B cell (primary cell): ENCODE results near the gene RBM26. TPM values are rescaled to one million over a fixed set of nuclear protein-coding genes. Genes with fewer than 3 reads are reported as not detected.

ENCODE experiments used
- ATAC-seq: fragments of 200-7000 bp; cut with Tn5 transposase; one replicate; pipeline ENCODE4 v1.10.0; 2021; ENCODE audit warnings: low read depth, mild to moderate bottlenecking, moderate number of reproducible peaks, moderate library complexity
- CTCF ChIA-PET: fragments of 350-600 bp; sonication (Branson Sonifier 250); formaldehyde crosslinking; loops from one replicate; lab custom pipeline; 2021; ENCODE audit warnings: antibody characterized with exemption, inconsistent platforms; lab: Charles Lee
- POLR2A ChIA-PET: fragments of 350-600 bp; sonication (Branson Sonifier 250); formaldehyde crosslinking; loops from one replicate; lab custom pipeline; 2021; ENCODE audit warnings: antibody characterized with exemption; lab: Charles Lee
- DNase-seq: peaks from one replicate; pipeline ENCODE4 v3.0.0; 2013
- H2AFZ ChIP-seq: 2 replicates; pipeline ENCODE4 v1.6.1; 2012; ENCODE audit warnings: mild to moderate bottlenecking, low read depth, low read length; ENCODE audit not compliant: insufficient read depth, poor library complexity, severe bottlenecking
- H3K27ac ChIP-seq, 2 donors: 1 replicate in 1 of 2; 2 replicates in 1 of 2; pipeline ENCODE4 v1.5.1; 2012 to 2013; ENCODE audit warnings: low read length in 2 of 2, mild to moderate bottlenecking in 2 of 2, moderate library complexity in 1 of 2
- H3K27me3 ChIP-seq, 4 experiments: fragments of 200-600 bp in 1 of 4; sonication (generic) in 1 of 4; replicated peaks in 1 of 4; 1 replicate in 2 of 4; 2 replicates in 2 of 4; pipeline versions ENCODE4 v1.6.1 to v1.7.0; 2013 to 2016; ENCODE audit warnings: low read length in 3 of 4, mild to moderate bottlenecking in 2 of 4, mixed read lengths in 1 of 4, moderate library complexity in 1 of 4; ENCODE audit not compliant: insufficient read depth in 4 of 4, control insufficient read depth in 3 of 4; ENCODE audit errors: control extremely low read depth in 1 of 4
- H3K36me3 ChIP-seq, 2 experiments: replicated peaks in 1 of 2; 1 replicate in 1 of 2; 2 replicates in 1 of 2; pipeline versions ENCODE4 v1.6.1 to v1.7.1; 2013; ENCODE audit warnings: low read length in 1 of 2; ENCODE audit not compliant: insufficient read depth in 2 of 2, control insufficient read depth in 1 of 2; ENCODE audit errors: control extremely low read depth in 1 of 2, extremely low read depth in 1 of 2
- H3K4me1 ChIP-seq, 2 donors: fragments of 200-600 bp in 1 of 2; sonication (generic) in 1 of 2; 1 replicate in 1 of 2; 2 replicates in 1 of 2; pipeline versions ENCODE4 v1.5.1 to v1.6.1; 2013 to 2017; ENCODE audit warnings: low read length in 2 of 2; ENCODE audit not compliant: control insufficient read depth in 2 of 2, insufficient read depth in 2 of 2
- H3K4me2 ChIP-seq: replicated peaks from 2 replicates; pipeline ENCODE3; 2012; ENCODE audit warnings: mild to moderate bottlenecking, low read depth, low read length; ENCODE audit not compliant: poor library complexity, severe bottlenecking
- H3K4me3 ChIP-seq, 5 experiments: fragments of 200-600 bp in 1 of 5; sonication (generic) in 1 of 5; 1 replicate in 3 of 5; 2 replicates in 2 of 5; pipeline versions ENCODE4 v1.5.1 to v1.7.0; 2011 to 2016; ENCODE audit warnings: low read length in 4 of 5, mild to moderate bottlenecking in 4 of 5, low read depth in 2 of 5, control low read depth in 1 of 5, moderate library complexity in 1 of 5; ENCODE audit not compliant: insufficient read depth in 1 of 5; ENCODE audit errors: control extremely low read depth in 1 of 5, extremely low read depth in 1 of 5
- H3K79me2 ChIP-seq: fragments of 200-600 bp; sonication (generic); one replicate; pipeline ENCODE4 v1.6.0; 2016; ENCODE audit warnings: low read length; ENCODE audit not compliant: control insufficient read depth, insufficient read depth
- H3K9ac ChIP-seq: fragments of 200-600 bp; sonication (generic); 2 replicates; pipeline ENCODE4 v1.6.1; 2017; ENCODE audit warnings: mild to moderate bottlenecking, low read length, moderate library complexity
- H3K9me3 ChIP-seq, 3 donors: one replicate each; pipeline versions ENCODE4 v1.6.1 to v1.7.1; 2013; ENCODE audit warnings: low read length in 2 of 3; ENCODE audit not compliant: control insufficient read depth in 2 of 3, insufficient read depth in 1 of 3; ENCODE audit errors: control extremely low read depth in 1 of 3
- H4K20me1 ChIP-seq: 2 replicates; pipeline ENCODE4 v1.6.0; 2012; ENCODE audit warnings: mild to moderate bottlenecking, low read length; ENCODE audit not compliant: insufficient read depth, control insufficient read depth, poor library complexity, severe bottlenecking
- H3K27ac Mint-ChIP-seq: one replicate; pipeline ENCODE4 v1.8.0; 2021; ENCODE audit warnings: mixed read lengths
- H3K27me3 Mint-ChIP-seq: one replicate; pipeline ENCODE4 v1.8.0; 2021; ENCODE audit warnings: mixed read lengths
- H3K4me1 Mint-ChIP-seq: one replicate; pipeline ENCODE4 v1.8.0; 2021; ENCODE audit warnings: mixed read lengths
- H3K4me3 Mint-ChIP-seq: one replicate; pipeline ENCODE4 v1.8.0; 2021; ENCODE audit warnings: mixed read lengths
- H3K9me3 Mint-ChIP-seq: one replicate; pipeline ENCODE4 v1.8.0; 2022; ENCODE audit warnings: mixed read lengths; ENCODE audit not compliant: insufficient read depth
- EZH2 ChIP-seq: IDR thresholded peaks from 2 replicates; pipeline ENCODE4 v1.6.1; 2012; ENCODE audit warnings: borderline replicate concordance, low read depth, mild to moderate bottlenecking, moderate library complexity, low read length; ENCODE audit not compliant: insufficient read depth, poor library complexity, severe bottlenecking
- WGBS: methylation state at CpG from one replicate; pipeline ENCODE4 v1.1.5; 2013; ENCODE audit warnings: missing lambda C conversion rate; ENCODE audit not compliant: insufficient coverage; 5-methylcytosine and 5-hydroxymethylcytosine counted together
- intact Hi-C: fragments of 100-400 bp; cut with micrococcal nuclease; formaldehyde crosslinking; loops from one replicate; pipeline ENCODE4 v1.10.0; 2022
- polyA plus RNA-seq: library from polyadenylated mRNA; depleted of rRNA; stranded (reverse); fragments of >200 nt; gene quantifications from 2 replicates; pipeline ENCODE4 v1.2.3, GENCODE V29; 2012
- total RNA-seq, 2 donors: library from RNA; stranded (reverse); fragments of 120-200 nt in 1 of 2; gene quantifications; 1 replicate in 1 of 2; 2 replicates in 1 of 2; pipeline versions ENCODE4 v1.2.3 to v1.2.4, GENCODE V29; 2013 to 2022
- TF ChIP-seq, protein P1 (sequence below): fragments of 200-600 bp; IDR thresholded peaks from one replicate; pipeline ENCODE4 v1.8.0; 2022; ENCODE audit warnings: antibody characterized with exemption, mild to moderate bottlenecking

RBM26 gene
- total and polyA plus RNA-seq, 2 donors (not counting 1 experiment from before 2014, with no cell fraction given) = 34.5 to 159 TPM

DNA sequence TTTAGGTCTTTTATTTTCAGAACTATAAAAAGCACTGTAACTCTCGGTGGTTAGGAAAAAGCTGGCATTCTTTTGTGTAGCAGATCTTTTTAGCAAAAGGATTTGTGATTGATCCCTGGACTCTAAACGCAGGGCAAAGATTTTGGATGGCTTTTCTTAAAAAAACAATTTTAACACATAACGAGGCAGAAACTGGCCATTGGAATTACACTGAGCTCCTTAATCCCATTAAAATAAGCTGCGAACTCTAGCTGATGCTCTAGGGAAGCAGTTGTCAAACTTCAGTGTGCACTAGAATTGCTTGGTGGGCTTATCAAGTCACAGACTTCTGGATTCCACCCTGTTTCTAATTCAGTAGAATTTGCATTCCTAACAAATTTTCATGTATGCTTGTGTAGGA lies 41.1 kb upstream of the RBM26 start:
- ChIA-PET CTCF (no interaction called here), POLR2A (no interaction called here)
- no peak overlapping the region for H3K4me3 ChIP-seq
- H3K27ac Mint-ChIP-seq = no peak overlapping the region
- ATAC-seq (no peak), DNase-seq (no peak)
- peaks cover 4 to 6% of the 10 kb centered on the region in 2 donors for H3K4me1 ChIP-seq
- H3K36me3 ChIP-seq = no peaks in the 10 kb centered on the region
- no peak overlapping the region for H3K4me2 ChIP-seq
- no peaks in the 10 kb centered on the region for H3K79me2 ChIP-seq
- H3K4me1 Mint-ChIP-seq = peaks cover 16% of the 10 kb centered on the region
- H3K9me3 ChIP-seq = peaks cover 0 to 9% (median 4%) of the 10 kb centered on the region in 3 donors
- peaks cover 2% of the 10 kb centered on the region for H3K9me3 Mint-ChIP-seq
- no peak for TF ChIP-seq EZH2
- TF ChIP-seq, protein P1, sequence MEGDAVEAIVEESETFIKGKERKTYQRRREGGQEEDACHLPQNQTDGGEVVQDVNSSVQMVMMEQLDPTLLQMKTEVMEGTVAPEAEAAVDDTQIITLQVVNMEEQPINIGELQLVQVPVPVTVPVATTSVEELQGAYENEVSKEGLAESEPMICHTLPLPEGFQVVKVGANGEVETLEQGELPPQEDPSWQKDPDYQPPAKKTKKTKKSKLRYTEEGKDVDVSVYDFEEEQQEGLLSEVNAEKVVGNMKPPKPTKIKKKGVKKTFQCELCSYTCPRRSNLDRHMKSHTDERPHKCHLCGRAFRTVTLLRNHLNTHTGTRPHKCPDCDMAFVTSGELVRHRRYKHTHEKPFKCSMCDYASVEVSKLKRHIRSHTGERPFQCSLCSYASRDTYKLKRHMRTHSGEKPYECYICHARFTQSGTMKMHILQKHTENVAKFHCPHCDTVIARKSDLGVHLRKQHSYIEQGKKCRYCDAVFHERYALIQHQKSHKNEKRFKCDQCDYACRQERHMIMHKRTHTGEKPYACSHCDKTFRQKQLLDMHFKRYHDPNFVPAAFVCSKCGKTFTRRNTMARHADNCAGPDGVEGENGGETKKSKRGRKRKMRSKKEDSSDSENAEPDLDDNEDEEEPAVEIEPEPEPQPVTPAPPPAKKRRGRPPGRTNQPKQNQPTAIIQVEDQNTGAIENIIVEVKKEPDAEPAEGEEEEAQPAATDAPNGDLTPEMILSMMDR = no peak
- no peak overlapping the region for H2AFZ ChIP-seq
- no peaks in the 10 kb centered on the region for H3K27me3 ChIP-seq
- intact Hi-C loops = no loop called here
- WGBS = 100% methylated on average over 2 of the region's 4 CpGs
- no peaks in the 10 kb centered on the region for H4K20me1 ChIP-seq
- no peak overlapping the region for H3K4me3 Mint-ChIP-seq
- peaks cover 4% of the 10 kb centered on the region for H3K27me3 Mint-ChIP-seq
- no peak overlapping the region for H3K9ac ChIP-seq
- H3K27ac ChIP-seq = no peak overlapping the region

DNA sequence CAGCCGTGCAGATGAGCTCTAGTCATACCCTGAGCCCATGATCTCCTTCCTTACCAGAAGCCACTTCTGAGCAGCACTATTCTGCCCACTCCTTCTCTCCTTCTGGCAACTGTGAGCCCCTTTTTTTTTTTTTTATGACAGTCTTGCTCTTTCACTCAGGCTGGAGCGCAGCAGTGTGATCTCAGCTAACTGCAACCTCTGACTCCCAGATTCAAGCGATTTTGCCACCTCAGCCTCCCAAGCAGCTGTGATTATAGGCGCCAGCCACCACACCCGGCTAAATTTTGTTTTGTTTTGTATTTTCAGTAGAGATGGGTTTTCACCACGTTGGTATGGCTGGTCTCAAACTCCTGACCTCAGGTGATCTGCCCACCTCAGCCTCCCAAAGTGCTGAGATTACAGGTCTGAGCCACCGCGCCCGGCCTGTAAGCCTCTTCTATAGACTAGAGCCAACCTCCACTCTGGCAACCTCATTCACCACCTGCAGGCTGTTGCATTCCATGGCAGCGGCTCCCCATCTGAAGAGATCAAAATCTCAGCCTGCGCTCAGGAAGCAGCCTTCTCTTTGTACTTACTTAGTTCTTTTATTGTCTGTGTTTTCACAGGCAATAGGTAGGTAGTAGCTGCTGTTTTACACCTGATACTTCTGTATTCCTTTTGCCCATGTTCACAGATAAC lies 40.1 kb upstream of the RBM26 start:
- H3K4me3 Mint-ChIP-seq = no peak overlapping the region
- DNase-seq (no peak), ATAC-seq (no peak)
- POLR2A ChIA-PET = no interaction called here
- H4K20me1 ChIP-seq = no peaks in the 10 kb centered on the region
- H3K4me2 ChIP-seq = no peak overlapping the region
- H3K36me3 ChIP-seq = no peaks in the 10 kb centered on the region
- no peak overlapping the region for H3K9ac ChIP-seq
- peaks cover 4 to 6% of the 10 kb centered on the region in 2 donors for H3K4me1 ChIP-seq
- no peaks in the 10 kb centered on the region for H3K27me3 ChIP-seq
- H3K27me3 Mint-ChIP-seq = peaks cover 6% of the 10 kb centered on the region
- peaks cover 10% of the 10 kb centered on the region for H3K4me1 Mint-ChIP-seq
- H3K27ac ChIP-seq = no peak overlapping the region
- peaks cover 2% of the 10 kb centered on the region for H3K9me3 Mint-ChIP-seq
- H3K27ac Mint-ChIP-seq = no peak overlapping the region
- no peaks in the 10 kb centered on the region for H3K79me2 ChIP-seq
- 89% methylated on average over 7 of the region's 11 CpGs for WGBS
- no peak overlapping the region for H3K4me3 ChIP-seq
- H3K9me3 ChIP-seq = peaks cover 0 to 9% (median 4%) of the 10 kb centered on the region in 3 donors
- H2AFZ ChIP-seq = no peak overlapping the region
- intact Hi-C loops = no loop called here
- TF ChIP-seq, protein P1 = no peak
- TF ChIP-seq EZH2 = no peak
- CTCF ChIA-PET = interaction anchor here (1.4 kb wide), 1 partner anchor 15 kb away, joined by 3 read pairs; no protein-coding TSS in a partner anchor
